Peyer's patch (tissue), 4 donors: ENCODE data around the gene OR2T4. TPM values are rescaled to one million over a fixed set of nuclear protein-coding genes. Genes with fewer than 3 reads are reported as not detected.

Experiments used
- DNase-seq, 3 donors: peaks; one replicate each; pipeline ENCODE4 v3.0.0-alpha.2; 2017 to 2019
- H3K27ac ChIP-seq, 4 donors: fragments of 200-600 bp; sonication (generic); one replicate each; pipeline ENCODE4 v1.5.1; 2016 to 2019
- H3K27me3 ChIP-seq, 2 donors: fragments of 200-600 bp; sonication (generic); one replicate each; pipeline ENCODE4 v1.5.1; 2019
- H3K36me3 ChIP-seq, 3 donors: fragments of 200-600 bp; sonication (generic); one replicate each; pipeline ENCODE4 v1.5.1; 2016 to 2019
- H3K4me1 ChIP-seq, 4 donors: fragments of 200-600 bp; sonication (generic); one replicate each; pipeline ENCODE4 v1.5.1; 2016 to 2019
- H3K4me3 ChIP-seq, 4 donors: fragments of 200-600 bp; sonication (generic); 1 replicate in 3 of 4; 2 replicates in 1 of 4; pipeline ENCODE4 v1.5.1; 2016 to 2019; ENCODE audit warnings: mild to moderate bottlenecking in 1 of 4
- H3K9me3 ChIP-seq, 4 donors: fragments of 200-600 bp; sonication (generic); one replicate each; pipeline ENCODE4 v1.5.1; 2016 to 2019; ENCODE audit warnings: mild to moderate bottlenecking in 1 of 4
- POLR2A ChIP-seq, 2 donors: fragments of 450-650 bp; IDR thresholded peaks; one replicate each; pipeline ENCODE4 v1.5.1; 2017; ENCODE audit warnings: antibody characterized with exemption in 2 of 2, mild to moderate bottlenecking in 2 of 2, moderate library complexity in 2 of 2
- total RNA-seq, 4 donors: library from RNA; depleted of rRNA; stranded (reverse); fragments of >200 nt; gene quantifications; one replicate each; pipeline ENCODE4 v1.1.0, GENCODE V29; 2016
- TF ChIP-seq, protein P1 (sequence below), 6 experiments: fragments of 450-650 bp in 4 of 6; fragments of 200-600 bp in 2 of 6; sonication (generic) in 1 of 6; IDR thresholded peaks; one replicate each; pipeline ENCODE4 v1.5.1; 2017 to 2019; ENCODE audit warnings: antibody characterized with exemption in 6 of 6, mild to moderate bottlenecking in 3 of 6, moderate library complexity in 1 of 6

The OR2T4 gene, protein sequence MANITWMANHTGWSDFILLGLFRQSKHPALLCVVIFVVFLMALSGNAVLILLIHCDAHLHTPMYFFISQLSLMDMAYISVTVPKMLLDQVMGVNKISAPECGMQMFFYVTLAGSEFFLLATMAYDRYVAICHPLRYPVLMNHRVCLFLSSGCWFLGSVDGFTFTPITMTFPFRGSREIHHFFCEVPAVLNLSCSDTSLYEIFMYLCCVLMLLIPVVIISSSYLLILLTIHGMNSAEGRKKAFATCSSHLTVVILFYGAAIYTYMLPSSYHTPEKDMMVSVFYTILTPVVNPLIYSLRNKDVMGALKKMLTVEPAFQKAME
- not detected for total RNA-seq

GRCh38 chr1:248361121-248361715, at the start of gene OR2T4:
TSS of gene OR2T4 (plus strand) at chr1:248361665. CDS start at chr1:248361665, 0 bp downstream.
- Histone ChIP-seq H3K36me3 (no peaks in the 10 kb centered on the region), H3K4me1 (no peaks in the 10 kb centered on the region), H3K4me3 (no peak within 1 kb of the TSS), H3K27ac (no peak within 1 kb of the TSS), H3K27me3 (no peaks in the 10 kb centered on the region), H3K9me3 (no peaks in the 10 kb centered on the region)
- no peak for DNase-seq
- TF ChIP-seq, protein P1, sequence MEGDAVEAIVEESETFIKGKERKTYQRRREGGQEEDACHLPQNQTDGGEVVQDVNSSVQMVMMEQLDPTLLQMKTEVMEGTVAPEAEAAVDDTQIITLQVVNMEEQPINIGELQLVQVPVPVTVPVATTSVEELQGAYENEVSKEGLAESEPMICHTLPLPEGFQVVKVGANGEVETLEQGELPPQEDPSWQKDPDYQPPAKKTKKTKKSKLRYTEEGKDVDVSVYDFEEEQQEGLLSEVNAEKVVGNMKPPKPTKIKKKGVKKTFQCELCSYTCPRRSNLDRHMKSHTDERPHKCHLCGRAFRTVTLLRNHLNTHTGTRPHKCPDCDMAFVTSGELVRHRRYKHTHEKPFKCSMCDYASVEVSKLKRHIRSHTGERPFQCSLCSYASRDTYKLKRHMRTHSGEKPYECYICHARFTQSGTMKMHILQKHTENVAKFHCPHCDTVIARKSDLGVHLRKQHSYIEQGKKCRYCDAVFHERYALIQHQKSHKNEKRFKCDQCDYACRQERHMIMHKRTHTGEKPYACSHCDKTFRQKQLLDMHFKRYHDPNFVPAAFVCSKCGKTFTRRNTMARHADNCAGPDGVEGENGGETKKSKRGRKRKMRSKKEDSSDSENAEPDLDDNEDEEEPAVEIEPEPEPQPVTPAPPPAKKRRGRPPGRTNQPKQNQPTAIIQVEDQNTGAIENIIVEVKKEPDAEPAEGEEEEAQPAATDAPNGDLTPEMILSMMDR (IDR thresholded peaks at IDR 0.05) = no peak
- no peak for TF ChIP-seq POLR2A (IDR thresholded peaks at IDR 0.05)

DNA sequence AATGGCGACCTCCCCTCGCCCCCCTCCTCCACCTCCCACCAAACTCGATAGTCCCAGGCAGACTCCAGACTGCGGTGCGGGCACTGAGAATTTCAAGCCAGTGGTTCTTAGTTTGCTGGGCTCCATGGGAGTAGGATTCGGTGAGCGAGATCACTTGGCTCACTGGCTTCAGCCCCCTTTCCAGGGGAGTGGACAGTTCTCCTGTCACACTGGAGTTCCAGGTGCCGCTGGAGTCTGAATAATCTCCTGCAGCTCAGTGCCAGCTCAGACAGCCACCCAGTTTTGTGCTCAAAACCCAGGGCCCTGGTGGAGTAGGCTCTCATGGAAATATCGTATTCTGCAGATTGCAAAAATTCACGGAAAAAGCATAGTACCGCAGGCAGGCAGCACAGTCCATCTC, 44.7 kb upstream of the OR2T4 start:
- DNase-seq = no peak
- Histone ChIP-seq H3K27me3 (no peaks in the 10 kb centered on the region), H3K36me3 (no peaks in the 10 kb centered on the region), H3K4me3 (no peak overlapping the region), H3K9me3 (no peaks in the 10 kb centered on the region), H3K27ac (no peak overlapping the region), H3K4me1 (no peaks in the 10 kb centered on the region)
- TF ChIP-seq, protein P1 (IDR thresholded peaks at IDR 0.05) = no peak
- TF ChIP-seq POLR2A (IDR thresholded peaks at IDR 0.05) = no peak

- no peaks in the 10 kb centered on the region for H3K4me1 ChIP-seq
- H3K27ac ChIP-seq = no peak within 1 kb of the TSS
- H3K36me3 ChIP-seq = no peaks in the 10 kb centered on the region
- H3K27me3 ChIP-seq = no peaks in the 10 kb centered on the region
- TF ChIP-seq, protein P1 (IDR thresholded peaks at IDR 0.05) = no peak
- no peak for TF ChIP-seq POLR2A (IDR thresholded peaks at IDR 0.05)
- DNase-seq = no peak
- peaks cover 0 to 3% (median 0%) of the 10 kb centered on the region in 4 donors for H3K9me3 ChIP-seq
- no peak within 1 kb of the TSS for H3K4me3 ChIP-seq
These were observed 37.0 kb upstream of the OR2T4 start, which contains the start of gene OR2M7 for GRCh38 chr1:248324468-248324867. TSS of gene OR2M7 (minus strand) at chr1:248324568. CDS start at chr1:248324568, 0 bp downstream.

GRCh38 chr1:248343451-248343850, 18.0 kb upstream of the OR2T4 start:
- Histone ChIP-seq H3K4me3 (no peak overlapping the region), H3K4me1 (no peaks in the 10 kb centered on the region), H3K36me3 (no peaks in the 10 kb centered on the region), H3K9me3 (no peaks in the 10 kb centered on the region), H3K27me3 (no peaks in the 10 kb centered on the region), H3K27ac (no peak overlapping the region)
- TF ChIP-seq, protein P1 (IDR thresholded peaks at IDR 0.05) = no peak
- no peak for TF ChIP-seq POLR2A (IDR thresholded peaks at IDR 0.05)
- DNase-seq = no peak

DNA sequence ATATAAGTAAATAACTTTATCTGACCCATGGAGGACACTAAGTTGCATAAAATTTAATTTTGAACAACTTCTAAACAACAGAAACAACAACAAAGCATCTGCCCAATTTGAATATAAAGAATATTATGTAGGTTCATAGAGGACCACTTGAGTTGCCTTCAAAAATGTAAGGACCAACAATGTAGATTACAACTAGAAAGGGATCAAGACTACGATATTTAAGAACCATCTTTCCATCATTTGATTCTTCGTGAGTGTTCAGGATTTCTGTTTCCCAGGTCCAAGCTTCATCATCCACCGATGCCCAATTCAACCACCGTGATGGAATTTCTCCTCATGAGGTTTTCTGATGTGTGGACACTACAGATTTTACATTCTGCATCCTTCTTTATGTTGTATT, 13.0 kb upstream of the OR2T4 start, which contains the start of gene OR14C36:
TSS of gene OR14C36 (plus strand) at position 301 of the 400 bp plus-strand sequence. CDS start at position 301, 0 bp downstream.
- Histone ChIP-seq H3K9me3 (no peaks in the 10 kb centered on the region), H3K27me3 (no peaks in the 10 kb centered on the region), H3K27ac (no peak within 1 kb of the TSS), H3K36me3 (no peaks in the 10 kb centered on the region), H3K4me3 (no peak within 1 kb of the TSS), H3K4me1 (no peaks in the 10 kb centered on the region)
- no peak for TF ChIP-seq POLR2A (IDR thresholded peaks at IDR 0.05)
- TF ChIP-seq, protein P1 (IDR thresholded peaks at IDR 0.05) = no peak
- DNase-seq = no peak
